ENCODE measurements around the gene SLC11A1.

SLC11A1 gene

DNA sequence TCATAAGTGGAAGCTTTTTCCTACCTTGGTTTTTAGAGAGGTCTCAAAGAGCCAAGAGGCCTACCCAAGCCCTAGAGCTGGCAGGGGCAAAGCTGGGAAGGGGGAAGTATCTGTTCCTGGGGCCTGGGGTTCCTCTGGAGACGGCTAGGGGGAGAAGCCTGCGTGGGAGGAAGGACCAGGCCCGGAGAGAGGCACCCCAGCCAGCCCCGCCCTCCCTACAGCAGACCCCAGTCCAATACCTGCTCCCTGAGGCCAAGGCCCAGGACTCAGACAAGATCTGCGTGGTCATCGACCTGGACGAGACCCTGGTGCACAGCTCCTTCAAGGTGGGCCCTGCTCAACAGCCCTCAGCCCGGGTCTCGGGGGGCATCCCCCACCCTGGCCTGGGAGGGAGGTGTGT, 19.8 kb downstream of the SLC11A1 start:
- Mint-ChIP-seq H3K27me3 (no peaks in the 10 kb centered on the region), H3K4me3 (peak overlapping the region; percentile 88), H3K36me3 (ENCODE audit: low read depth) (peaks cover 13% of the 10 kb centered on the region), H3K4me1 (peaks cover 47% of the 10 kb centered on the region), H3K27ac (no peak overlapping the region), H3K9me3 (no peaks in the 10 kb centered on the region)
- ATAC-seq, result no peak
- DNase-seq, result no peak

DNA sequence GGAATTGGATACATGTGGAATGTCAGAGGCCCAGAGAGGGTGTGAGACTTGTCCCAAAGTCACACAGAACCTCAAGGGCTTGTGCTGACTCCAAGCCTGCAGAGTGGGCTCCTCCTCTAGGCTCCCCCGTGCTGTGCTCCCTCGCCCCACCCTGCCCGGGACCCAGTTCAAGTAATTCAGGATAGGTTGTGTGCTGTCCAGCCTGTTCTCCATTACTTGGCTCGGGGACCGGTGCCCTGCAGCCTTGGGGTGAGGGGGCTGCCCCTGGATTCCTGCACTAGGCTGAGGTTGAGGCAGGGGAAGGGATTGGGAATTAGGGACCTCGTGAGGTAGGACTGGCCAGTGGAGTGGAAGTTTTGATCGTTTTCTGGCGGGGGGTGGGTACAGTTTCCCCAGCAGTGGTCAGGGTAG, 20.4 kb downstream of the SLC11A1 start:
- Mint-ChIP-seq H3K36me3 (ENCODE audit: low read depth) (peaks cover 13% of the 10 kb centered on the region), H3K9me3 (no peaks in the 10 kb centered on the region), H3K4me3 (no peak overlapping the region), H3K27me3 (peaks cover 3% of the 10 kb centered on the region), H3K27ac (no peak overlapping the region), H3K4me1 (peaks cover 46% of the 10 kb centered on the region)
- DNase-seq, result no peak
- ATAC-seq, result no peak

DNA sequence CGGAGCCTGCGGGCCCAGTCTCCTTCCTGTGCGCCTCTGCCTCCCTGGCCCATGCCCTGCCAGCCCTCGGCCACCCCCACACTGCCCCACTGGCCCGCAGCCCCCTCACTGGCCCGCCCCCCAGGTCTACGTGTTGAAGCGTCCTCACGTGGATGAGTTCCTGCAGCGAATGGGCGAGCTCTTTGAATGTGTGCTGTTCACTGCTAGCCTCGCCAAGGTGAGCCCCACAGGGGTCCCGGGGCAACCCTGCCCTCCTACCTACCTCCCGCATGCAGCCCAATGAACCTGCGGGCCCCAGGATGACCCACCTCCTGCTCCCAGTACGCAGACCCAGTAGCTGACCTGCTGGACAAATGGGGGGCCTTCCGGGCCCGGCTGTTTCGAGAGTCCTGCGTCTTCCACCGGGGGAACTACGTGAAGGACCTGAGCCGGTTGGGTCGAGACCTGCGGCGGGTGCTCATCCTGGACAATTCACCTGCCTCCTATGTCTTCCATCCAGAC, 20.9 kb downstream of the SLC11A1 start:
- DNase-seq, result no peak
- Mint-ChIP-seq H3K27ac (no peak overlapping the region), H3K36me3 (ENCODE audit: low read depth) (peaks cover 13% of the 10 kb centered on the region), H3K27me3 (peaks cover 5% of the 10 kb centered on the region), H3K9me3 (no peaks in the 10 kb centered on the region), H3K4me3 (no peak overlapping the region), H3K4me1 (peaks cover 43% of the 10 kb centered on the region)
- no peak for ATAC-seq

DNA sequence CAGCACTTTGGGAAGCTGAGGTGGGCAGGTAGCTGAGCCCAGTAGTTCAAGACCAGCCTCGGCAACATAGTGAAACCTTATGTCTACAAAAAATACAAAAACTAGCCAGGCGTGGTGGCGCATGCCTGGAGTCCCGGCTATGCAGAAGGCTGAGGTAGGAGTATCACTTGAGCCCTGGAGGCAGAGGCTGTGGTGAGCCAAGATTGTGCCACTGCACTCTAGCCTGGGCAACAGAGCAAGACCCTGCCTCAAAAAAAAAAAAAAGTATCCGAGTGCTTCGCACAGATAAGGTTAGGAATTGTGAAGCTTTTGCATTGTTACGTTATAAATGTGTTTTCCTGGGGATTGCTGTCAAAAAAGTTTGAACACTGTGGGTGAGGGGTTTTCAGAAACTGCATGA, 21.7 kb downstream of the SLC11A1 start:
- peaks cover 13% of the 10 kb centered on the region for H3K36me3 Mint-ChIP-seq (ENCODE audit: low read depth)
- H3K9me3 Mint-ChIP-seq, result no peaks in the 10 kb centered on the region
- ATAC-seq (no peak), DNase-seq (no peak)
- H3K4me1 Mint-ChIP-seq, result peaks cover 43% of the 10 kb centered on the region
- H3K27me3 Mint-ChIP-seq, result peaks cover 9% of the 10 kb centered on the region
- H3K4me3 Mint-ChIP-seq, result no peak overlapping the region
- H3K27ac Mint-ChIP-seq, result no peak overlapping the region

- DNase-seq, result no peak
- no peak overlapping the region for H3K27ac Mint-ChIP-seq
- peaks cover 9% of the 10 kb centered on the region for H3K27me3 Mint-ChIP-seq
- H3K9me3 Mint-ChIP-seq, result no peaks in the 10 kb centered on the region
- ATAC-seq, result no peak
- peaks cover 13% of the 10 kb centered on the region for H3K36me3 Mint-ChIP-seq (ENCODE audit: low read depth)
- H3K4me3 Mint-ChIP-seq, result no peak overlapping the region
- H3K4me1 Mint-ChIP-seq, result peaks cover 43% of the 10 kb centered on the region
Observed at GRCh38 chr2:218404351-218405085, 22.4 kb downstream of the SLC11A1 start.

DNA sequence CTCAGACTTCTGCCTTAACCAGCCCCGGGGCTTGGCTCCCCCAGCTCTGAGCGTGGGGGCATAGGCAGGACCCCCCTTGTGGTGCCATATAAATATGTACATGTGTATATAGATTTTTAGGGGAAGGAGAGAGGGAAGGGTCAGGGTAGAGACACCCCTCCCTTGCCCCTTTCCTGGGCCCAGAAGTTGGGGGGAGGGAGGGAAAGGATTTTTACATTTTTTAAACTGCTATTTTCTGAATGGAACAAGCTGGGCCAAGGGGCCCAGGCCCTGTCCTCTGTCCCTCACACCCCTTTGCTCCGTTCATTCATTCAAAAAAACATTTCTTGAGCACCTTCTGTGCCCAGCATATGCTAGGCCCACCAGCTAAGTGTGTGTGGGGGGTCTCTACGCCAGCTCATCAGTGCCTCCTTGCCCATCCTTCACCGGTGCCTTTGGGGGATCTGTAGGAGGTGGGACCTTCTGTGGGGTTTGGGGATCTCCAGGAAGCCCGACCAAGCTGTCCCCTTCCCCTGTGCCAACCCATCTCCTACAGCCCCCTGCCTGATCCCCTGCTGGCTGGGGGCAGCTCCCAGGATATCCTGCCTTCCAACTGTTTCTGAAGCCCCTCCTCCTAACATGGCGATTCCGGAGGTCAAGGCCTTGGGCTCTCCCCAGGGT, 23.1 kb downstream of the SLC11A1 start:
- DNase-seq (no peak), ATAC-seq (no peak)
- H3K9me3 Mint-ChIP-seq, result no peaks in the 10 kb centered on the region
- peaks cover 43% of the 10 kb centered on the region for H3K4me1 Mint-ChIP-seq
- H3K27me3 Mint-ChIP-seq, result peaks cover 9% of the 10 kb centered on the region
- H3K36me3 Mint-ChIP-seq (ENCODE audit: low read depth), result peaks cover 13% of the 10 kb centered on the region
- peak overlapping the region; percentile 75 for H3K4me3 Mint-ChIP-seq
- H3K27ac Mint-ChIP-seq, result no peak overlapping the region

DNA sequence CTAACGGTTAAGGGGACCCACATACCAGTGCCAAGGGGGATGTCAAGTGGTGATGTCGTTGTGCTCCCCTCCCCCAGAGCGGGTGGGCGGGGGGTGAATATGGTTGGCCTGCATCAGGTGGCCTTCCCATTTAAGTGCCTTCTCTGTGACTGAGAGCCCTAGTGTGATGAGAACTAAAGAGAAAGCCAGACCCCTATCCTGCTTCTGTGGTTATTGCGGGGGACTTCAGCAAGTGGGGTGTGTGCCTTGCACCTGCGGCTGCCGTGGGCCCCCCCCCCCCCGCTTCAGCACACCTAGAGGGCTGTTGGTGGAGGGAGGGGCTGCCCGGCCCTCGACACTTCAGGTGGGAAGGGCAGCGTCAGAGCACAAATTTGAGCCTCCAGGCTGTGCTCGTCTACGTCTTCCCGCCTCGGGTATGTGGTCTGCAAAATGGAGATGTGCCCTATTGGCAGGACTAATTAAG, 23.7 kb downstream of the SLC11A1 start:
- Mint-ChIP-seq H3K4me3 (peak overlapping the region; percentile 75), H3K4me1 (peaks cover 43% of the 10 kb centered on the region), H3K27ac (peak overlapping the region; percentile 80), H3K9me3 (no peaks in the 10 kb centered on the region), H3K36me3 (ENCODE audit: low read depth) (peaks cover 13% of the 10 kb centered on the region), H3K27me3 (peaks cover 9% of the 10 kb centered on the region)
- peak; percentile 45 for DNase-seq
- ATAC-seq, result no peak

DNA sequence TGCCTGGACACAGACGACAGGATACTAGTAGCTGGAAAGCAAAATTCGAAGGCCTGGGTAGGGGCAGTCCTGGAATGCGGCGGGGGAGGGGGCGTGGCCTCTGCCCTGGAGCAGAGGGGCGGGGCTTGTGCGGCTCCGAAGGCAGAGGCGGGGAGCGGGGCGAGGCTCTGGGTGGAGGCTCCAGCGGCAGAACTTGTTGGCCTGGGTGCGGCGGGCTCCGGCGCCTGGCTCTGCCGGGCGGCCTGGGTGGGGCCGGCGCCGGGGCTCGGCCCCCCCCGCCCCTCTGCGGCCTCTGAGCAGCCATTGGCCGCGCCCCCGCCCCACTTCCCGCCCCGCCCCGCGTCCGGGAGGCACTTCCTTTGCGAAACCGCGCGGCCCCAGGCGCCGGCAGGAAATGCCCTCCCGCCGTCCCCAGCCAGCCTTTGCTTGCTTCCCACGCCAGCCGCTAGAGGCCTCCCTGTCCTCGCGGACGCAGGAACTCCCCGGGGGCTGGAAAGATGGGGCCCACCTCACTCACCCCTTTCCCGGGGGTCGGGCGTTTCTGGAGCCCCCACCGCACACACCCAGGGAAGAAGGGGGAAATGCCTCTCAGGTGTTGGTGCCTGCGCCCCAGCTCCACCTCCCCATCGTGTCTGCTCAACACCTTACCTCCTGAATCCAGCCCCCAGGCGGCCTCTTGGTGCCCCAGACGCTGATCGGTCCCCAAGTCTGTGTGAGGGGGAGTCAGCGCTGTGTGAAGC, 24.3 kb downstream of the SLC11A1 start:
- Mint-ChIP-seq H3K4me3 (peak overlapping the region; percentile 75), H3K4me1 (peaks cover 42% of the 10 kb centered on the region), H3K27me3 (peaks cover 10% of the 10 kb centered on the region), H3K27ac (peak overlapping the region; percentile 83), H3K9me3 (no peaks in the 10 kb centered on the region), H3K36me3 (ENCODE audit: low read depth) (peaks cover 13% of the 10 kb centered on the region)
- peak; percentile 98 for DNase-seq
- peak; percentile 86 for ATAC-seq

DNA sequence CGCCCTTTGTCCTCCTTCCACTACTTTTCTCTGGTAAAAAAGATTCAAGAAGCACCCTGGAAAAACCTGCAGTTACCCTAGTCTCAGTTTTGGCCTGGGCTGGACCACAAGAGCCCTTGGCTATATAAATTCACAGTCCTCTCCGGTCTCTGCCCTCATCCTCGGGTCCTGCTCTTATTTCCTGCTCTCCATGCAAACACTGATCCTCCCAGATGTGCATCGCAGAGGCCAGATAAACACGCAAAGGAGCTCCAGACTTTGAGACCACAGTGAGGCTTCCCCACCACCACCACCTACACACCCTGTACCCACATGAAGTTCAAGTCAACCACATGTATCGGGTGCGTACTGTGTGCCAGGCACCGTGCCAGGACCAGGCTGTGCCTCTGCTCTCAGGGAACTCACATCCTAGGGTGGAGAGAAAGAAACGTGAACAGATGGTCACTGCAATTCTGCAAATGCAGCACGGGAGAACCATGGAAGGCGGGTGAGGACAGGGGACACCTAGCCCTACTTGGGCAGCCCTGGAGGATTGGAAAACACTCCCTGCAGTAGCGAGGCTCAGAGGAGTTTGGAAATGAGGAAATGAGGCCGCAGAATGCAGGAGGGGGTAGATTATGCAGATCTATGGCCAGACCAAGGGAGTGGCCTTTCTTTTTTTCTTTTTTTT, 25.0 kb downstream of the SLC11A1 start:
- no peaks in the 10 kb centered on the region for H3K9me3 Mint-ChIP-seq
- peaks cover 37% of the 10 kb centered on the region for H3K4me1 Mint-ChIP-seq
- peak overlapping the region; percentile 83 for H3K27ac Mint-ChIP-seq
- H3K36me3 Mint-ChIP-seq (ENCODE audit: low read depth), result peaks cover 13% of the 10 kb centered on the region
- DNase-seq, result peak; percentile 64
- ATAC-seq, result peak; percentile 45
- H3K4me3 Mint-ChIP-seq, result peak overlapping the region; percentile 74
- peaks cover 10% of the 10 kb centered on the region for H3K27me3 Mint-ChIP-seq

GRCh38 chr2:218407717-218408116, 25.6 kb downstream of the SLC11A1 start:
- Mint-ChIP-seq H3K4me1 (peaks cover 37% of the 10 kb centered on the region), H3K9me3 (no peaks in the 10 kb centered on the region), H3K4me3 (no peak overlapping the region), H3K27ac (no peak overlapping the region), H3K36me3 (ENCODE audit: low read depth) (peaks cover 13% of the 10 kb centered on the region), H3K27me3 (peaks cover 10% of the 10 kb centered on the region)
- ATAC-seq, result no peak
- DNase-seq, result no peak

GRCh38 chr2:218418321-218418716, 36.2 kb downstream of the SLC11A1 start:
- no peak overlapping the region for H3K27ac Mint-ChIP-seq
- no peak for ATAC-seq
- no peak overlapping the region for H3K4me3 Mint-ChIP-seq
- no peaks in the 10 kb centered on the region for H3K9me3 Mint-ChIP-seq
- H3K4me1 Mint-ChIP-seq, result no peaks in the 10 kb centered on the region
- no peaks in the 10 kb centered on the region for H3K27me3 Mint-ChIP-seq
- no peak for DNase-seq
- no peaks in the 10 kb centered on the region for H3K36me3 Mint-ChIP-seq (ENCODE audit: low read depth)

GRCh38 chr2:218418717-218419458, 36.8 kb downstream of the SLC11A1 start, which contains the start of gene VIL1:
Gene VIL1, plus strand, starts transcription at chr2:218419123. Its CDS starts 4,656 bp downstream, at chr2:218423779.
- Mint-ChIP-seq H3K4me3 (no peak within 1 kb of the TSS), H3K36me3 (ENCODE audit: low read depth) (no peaks in the 10 kb centered on the region), H3K9me3 (no peaks in the 10 kb centered on the region), H3K27me3 (no peaks in the 10 kb centered on the region), H3K4me1 (no peaks in the 10 kb centered on the region), H3K27ac (no peak within 1 kb of the TSS)
- ATAC-seq, result no peak
- DNase-seq, result no peak

DNA sequence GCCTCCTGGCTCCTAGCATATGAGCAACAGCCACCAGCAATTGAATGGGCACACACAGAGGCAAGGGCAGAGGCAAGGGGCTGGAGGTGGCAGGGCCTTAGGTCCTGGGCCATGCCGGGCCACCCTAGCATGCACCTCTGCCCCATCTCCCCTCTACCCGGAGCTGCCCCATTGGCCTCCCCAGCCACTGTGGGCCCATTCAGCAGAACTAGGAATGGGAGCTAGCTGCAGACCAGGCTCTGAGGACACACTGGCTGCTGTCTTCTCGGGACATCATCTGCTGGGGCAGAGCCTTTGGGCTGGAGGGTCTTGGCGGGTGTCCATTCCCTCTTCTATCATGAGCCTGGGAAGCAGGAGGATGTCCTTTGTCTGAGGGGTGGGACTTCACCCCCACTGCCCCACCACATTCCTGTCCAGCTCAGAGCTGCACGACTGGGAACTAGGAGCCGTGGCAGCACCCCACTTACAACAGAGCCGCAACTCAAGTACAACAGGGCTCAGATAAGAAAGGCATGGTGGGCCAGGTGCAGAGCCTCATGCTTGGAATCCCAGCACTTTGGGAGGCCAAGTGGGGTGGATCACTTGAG, 37.6 kb downstream of the SLC11A1 start:
- Mint-ChIP-seq H3K36me3 (ENCODE audit: low read depth) (no peaks in the 10 kb centered on the region), H3K27me3 (no peaks in the 10 kb centered on the region), H3K27ac (no peak overlapping the region), H3K4me1 (no peaks in the 10 kb centered on the region), H3K9me3 (no peaks in the 10 kb centered on the region), H3K4me3 (no peak overlapping the region)
- ATAC-seq (no peak), DNase-seq (no peak)
